Nephron (organoid): ENCODE measurements around the gene CCDC201.
"Not testable (repeated sequence)": the region's sequence is repeated elsewhere in the genome, so short reads cannot be mapped to it uniquely, and the experiment has no call there.

Experiments
- H3K27ac Mint-ChIP-seq, 3 experiments: 2 replicates each; pipeline ENCODE4 v1.8.0; 2020; ENCODE audit warnings: mixed read lengths in 3 of 3, mild to moderate bottlenecking in 2 of 3, moderate library complexity in 1 of 3
- H3K27me3 Mint-ChIP-seq: 2 replicates; pipeline ENCODE4 v1.8.0; 2021; ENCODE audit warnings: low read depth, mild to moderate bottlenecking, moderate library complexity, mixed read lengths
- H3K36me3 Mint-ChIP-seq: 2 replicates; pipeline ENCODE4 v1.8.0; 2020; ENCODE audit warnings: low read depth, mixed read lengths
- H3K4me1 Mint-ChIP-seq: 2 replicates; pipeline ENCODE4 v1.8.0; 2020; ENCODE audit warnings: mixed read lengths
- H3K4me3 Mint-ChIP-seq, 3 experiments: 2 replicates each; pipeline ENCODE4 v1.8.0; 2020; ENCODE audit warnings: mild to moderate bottlenecking in 3 of 3, mixed read lengths in 3 of 3, moderate library complexity in 2 of 3
- H3K9me3 Mint-ChIP-seq: 2 replicates; pipeline ENCODE4 v1.8.0; 2020; ENCODE audit warnings: mixed read lengths
- TF ChIP-seq, protein P1 (sequence below), 3 experiments: fragments of 200-600 bp; sonication (generic); IDR thresholded peaks; one replicate each; pipeline ENCODE4 v1.5.0; 2021; ENCODE audit warnings: antibody characterized with exemption in 3 of 3; ENCODE audit not compliant: unreplicated experiment in 3 of 3

The CCDC201 gene

DNA sequence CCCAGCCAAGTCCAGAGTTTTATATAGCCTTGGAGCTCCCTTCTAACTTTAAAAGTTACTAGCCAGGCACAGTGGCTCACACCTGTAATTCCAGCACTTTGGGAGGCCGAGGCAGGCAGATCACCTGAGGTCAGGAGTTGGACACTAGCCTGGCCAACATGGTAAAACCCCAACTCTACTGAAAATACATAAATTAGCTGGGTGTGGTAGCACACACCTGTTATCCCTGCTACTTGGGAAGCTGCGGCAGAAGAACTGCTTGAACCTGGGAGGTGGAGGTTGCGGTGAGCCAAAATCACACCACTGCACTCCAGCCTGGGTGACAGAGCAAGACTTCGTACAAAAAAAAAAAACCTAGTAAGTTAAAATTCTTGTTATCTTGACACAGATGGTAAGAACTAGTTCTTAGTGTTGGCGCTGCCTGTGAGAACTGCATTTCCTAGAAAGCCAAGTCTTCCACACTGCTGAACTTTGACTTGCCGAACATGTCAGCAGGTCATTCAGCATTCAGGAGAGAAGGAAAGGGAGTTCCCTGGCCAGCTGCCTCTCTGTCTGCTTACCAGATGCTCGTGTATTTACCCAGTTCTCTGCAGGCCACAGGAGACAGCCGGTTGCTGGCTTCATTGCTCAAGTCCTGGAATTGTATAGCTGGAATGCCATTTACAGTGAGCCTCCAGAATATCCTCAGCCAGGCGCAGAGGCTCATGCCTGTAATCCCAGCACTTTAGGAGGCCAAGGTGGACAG lies 40.3 kb downstream of the CCDC201 start:
- H3K9me3 Mint-ChIP-seq, H3K27ac Mint-ChIP-seq, H3K4me3 Mint-ChIP-seq, H3K36me3 Mint-ChIP-seq, H3K27me3 Mint-ChIP-seq, H3K4me1 Mint-ChIP-seq: not testable (repeated sequence)

DNA sequence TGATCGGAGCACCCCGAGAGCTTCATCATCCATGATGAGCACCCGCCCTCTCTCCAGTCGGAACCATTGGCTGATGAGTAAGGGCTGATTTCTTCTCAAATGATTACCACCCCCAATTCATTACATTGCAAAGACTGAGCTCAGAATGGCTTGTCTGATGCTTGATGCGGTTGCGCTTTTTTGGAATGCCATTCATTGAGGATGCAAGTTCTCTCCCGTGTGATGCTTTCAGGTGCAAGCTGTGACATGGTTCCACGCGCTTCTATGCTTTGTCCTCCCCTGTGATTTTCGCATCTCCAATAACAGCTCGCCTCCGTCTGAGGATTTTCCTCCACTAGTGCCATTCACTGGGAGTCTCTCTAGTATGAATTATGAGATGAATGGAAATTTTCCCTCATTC lies 43.0 kb downstream of the CCDC201 start:
- not testable (repeated sequence) for H3K4me3 Mint-ChIP-seq, H3K36me3 Mint-ChIP-seq

DNA sequence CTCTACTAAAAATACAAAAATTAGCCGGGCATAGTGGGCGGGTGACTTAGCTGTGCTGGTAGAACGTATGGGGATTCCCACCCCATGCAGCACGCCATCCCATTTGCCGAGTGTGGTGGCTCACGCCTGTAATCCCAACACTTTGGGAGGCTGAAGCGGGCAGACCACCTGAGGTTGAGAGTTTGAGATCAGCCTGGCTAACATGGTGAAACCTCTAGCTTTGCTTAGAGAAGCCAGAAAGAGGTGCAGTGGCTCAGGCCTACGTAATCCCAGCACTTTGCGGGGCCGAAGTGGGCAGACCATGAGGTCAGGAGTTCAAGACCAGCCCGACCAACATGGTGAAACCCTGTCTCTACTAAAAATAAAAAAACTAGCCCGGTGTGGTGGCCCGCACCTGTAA lies 45.2 kb downstream of the CCDC201 start:
- not testable (repeated sequence) for H3K27ac Mint-ChIP-seq, H3K9me3 Mint-ChIP-seq, H3K27me3 Mint-ChIP-seq, H3K4me3 Mint-ChIP-seq, H3K36me3 Mint-ChIP-seq, H3K4me1 Mint-ChIP-seq

More for the DNA sequence above, 43.0 kb downstream of the CCDC201 start:
- H3K27me3 Mint-ChIP-seq, H3K27ac Mint-ChIP-seq, H3K4me1 Mint-ChIP-seq, H3K9me3 Mint-ChIP-seq: not testable (repeated sequence)

DNA sequence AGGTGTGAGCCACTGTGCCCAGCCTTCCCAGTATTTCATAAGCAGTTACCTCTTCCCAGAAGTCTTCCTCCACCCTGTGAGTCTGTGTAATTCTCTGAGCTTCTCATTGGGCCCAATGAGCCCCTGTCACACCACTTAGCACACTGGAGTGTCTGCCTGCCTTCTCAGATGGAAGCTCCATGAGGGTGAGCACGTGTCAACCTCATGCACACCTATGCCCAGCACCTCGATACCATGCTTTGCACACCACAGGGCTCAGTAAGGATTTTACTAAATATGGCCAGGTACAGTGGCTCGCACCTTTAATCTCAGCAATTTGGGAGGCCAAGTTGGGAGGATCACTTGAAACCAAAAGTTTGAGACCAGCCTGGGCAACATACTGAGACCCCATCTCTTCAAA lies 46.3 kb downstream of the CCDC201 start:
- H3K36me3 Mint-ChIP-seq, H3K27ac Mint-ChIP-seq, H3K4me3 Mint-ChIP-seq, H3K4me1 Mint-ChIP-seq, H3K27me3 Mint-ChIP-seq, H3K9me3 Mint-ChIP-seq: not testable (repeated sequence)

DNA sequence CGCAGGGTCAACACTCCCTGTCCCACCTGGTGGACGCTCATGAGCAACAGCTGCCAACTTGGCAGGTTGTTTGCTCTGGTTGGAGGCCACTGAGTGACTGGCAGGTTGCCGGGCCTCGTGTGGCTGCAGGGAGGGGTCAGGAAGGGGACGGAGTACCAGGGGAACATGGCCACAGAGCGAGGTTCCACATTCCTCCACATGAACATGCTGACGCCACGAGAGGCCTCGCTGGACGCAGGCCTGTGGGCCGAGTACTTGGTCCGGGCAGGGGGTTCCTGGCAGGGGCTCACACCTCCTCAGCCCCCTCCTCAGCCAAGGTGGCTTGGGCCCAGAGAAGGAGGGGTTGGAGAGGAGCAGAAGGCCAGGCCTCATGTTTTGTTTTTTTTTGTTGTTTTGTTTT lies 54.1 kb downstream of the CCDC201 start:
- not testable (repeated sequence) for H3K36me3 Mint-ChIP-seq, H3K4me3 Mint-ChIP-seq, H3K27ac Mint-ChIP-seq, H3K9me3 Mint-ChIP-seq, H3K4me1 Mint-ChIP-seq, H3K27me3 Mint-ChIP-seq

DNA sequence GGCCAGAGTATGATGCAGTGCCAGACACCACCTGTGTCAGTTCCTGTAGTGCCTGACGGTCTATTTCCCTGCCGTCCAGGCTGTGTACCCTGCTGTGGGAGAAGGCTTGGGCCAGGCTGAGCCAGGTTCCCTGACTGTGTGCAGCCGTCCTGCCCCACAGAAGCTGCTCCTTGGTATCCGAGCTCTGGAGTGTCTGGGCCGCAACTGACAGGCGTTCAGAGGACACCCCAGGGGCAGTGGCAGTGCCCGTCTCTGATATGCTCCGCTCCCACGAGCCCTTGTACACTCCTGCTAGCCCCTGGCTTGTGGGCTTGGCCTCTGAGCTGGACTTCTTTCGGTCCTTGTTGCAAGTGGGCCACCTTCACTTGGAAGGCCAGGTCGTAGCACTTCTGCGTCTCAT lies 55.0 kb downstream of the CCDC201 start:
- not testable (repeated sequence) for H3K27ac Mint-ChIP-seq, H3K27me3 Mint-ChIP-seq, H3K4me1 Mint-ChIP-seq, H3K36me3 Mint-ChIP-seq, H3K9me3 Mint-ChIP-seq, H3K4me3 Mint-ChIP-seq

DNA sequence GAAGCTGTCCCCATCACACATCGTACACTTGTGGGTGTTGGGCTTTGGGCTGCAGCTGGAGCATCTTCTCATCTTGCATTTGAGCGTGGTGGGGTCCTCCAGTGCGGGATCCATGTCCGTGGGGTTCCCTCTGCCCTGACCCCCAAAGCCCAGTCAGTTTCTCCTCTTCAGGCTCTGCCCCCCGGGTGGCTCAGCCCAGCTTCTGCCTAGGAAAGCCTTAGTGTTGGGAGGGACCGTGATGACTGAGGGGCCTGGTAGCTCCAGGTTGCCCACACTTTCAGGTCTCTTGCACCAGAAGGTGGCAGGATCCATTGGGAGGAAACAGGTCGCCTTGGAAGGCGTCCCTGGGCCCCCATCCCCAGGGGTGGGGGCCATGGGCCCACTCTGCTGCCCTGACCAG lies 55.9 kb downstream of the CCDC201 start:
- H3K36me3 Mint-ChIP-seq, H3K9me3 Mint-ChIP-seq, H3K4me1 Mint-ChIP-seq, H3K4me3 Mint-ChIP-seq, H3K27ac Mint-ChIP-seq, H3K27me3 Mint-ChIP-seq: not testable (repeated sequence)

DNA sequence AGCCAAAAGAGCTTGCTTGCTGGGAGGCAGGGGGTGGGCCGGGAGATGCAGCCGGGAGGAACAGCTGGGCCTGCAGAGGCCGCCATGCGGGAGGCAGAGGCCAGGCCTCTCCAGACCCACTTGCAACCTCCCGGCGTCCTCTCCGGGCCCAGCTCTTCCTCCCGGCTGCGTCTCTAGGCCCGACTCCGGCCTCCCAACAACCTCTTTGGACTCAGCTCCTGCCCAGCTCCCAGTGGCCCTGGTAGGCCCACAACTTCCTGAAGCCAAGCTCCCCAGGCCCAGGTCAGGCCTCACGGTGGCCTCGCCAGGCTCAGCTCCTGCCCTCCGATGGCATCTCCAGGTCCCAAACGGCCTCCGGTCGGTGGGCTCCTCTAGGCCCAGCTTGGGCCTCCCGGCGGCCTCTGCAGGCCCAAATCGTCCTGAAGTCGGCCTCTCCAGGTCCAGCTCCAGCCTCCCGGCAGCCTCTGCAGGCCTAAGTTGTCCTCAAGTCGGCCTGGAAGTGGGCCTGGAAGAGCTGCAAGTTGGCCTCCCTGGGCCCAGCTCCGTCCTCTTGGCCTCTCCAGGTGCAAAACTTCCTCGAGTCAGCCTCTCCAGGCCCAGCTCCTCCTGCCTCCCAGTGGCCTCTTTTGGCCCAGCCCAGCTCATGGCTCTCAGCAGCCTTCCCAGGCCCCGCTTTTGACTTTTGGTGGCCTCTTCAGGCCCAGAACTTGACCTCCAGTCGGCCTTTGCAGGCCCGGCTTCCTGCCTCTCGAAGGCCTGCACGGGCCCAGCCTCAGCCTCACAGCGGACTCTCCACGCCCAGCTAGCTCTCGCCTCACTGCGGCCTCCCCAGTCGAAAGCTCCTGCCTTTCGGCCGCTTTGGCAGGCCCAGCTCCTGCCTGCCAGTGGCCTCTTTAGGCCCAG lies 58.4 kb downstream of the CCDC201 start:
- not testable (repeated sequence) for H3K4me1 Mint-ChIP-seq, H3K27me3 Mint-ChIP-seq, H3K36me3 Mint-ChIP-seq, H3K4me3 Mint-ChIP-seq, H3K27ac Mint-ChIP-seq, H3K9me3 Mint-ChIP-seq

DNA sequence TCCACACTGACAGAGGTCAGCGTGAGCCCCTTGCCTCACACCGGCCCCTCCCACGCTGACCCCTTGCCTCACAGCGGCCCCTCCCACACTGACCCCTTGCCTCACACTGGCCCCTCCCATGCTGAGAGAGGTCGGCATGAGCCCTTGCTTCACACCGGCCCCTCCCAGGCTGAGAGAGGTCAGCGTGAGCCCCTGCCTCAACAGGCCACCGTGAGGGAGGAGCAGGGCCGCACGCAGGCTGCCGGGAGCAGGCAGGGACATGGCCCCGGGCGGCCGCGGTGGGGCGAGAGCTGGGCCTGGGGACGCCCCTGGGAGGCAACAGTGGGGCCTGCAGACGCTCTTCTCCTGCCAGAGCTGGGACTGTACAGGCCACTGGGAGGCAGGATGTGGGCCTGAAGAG lies 59.1 kb downstream of the CCDC201 start:
- H3K9me3 Mint-ChIP-seq, H3K27me3 Mint-ChIP-seq: not testable (repeated sequence)

DNA sequence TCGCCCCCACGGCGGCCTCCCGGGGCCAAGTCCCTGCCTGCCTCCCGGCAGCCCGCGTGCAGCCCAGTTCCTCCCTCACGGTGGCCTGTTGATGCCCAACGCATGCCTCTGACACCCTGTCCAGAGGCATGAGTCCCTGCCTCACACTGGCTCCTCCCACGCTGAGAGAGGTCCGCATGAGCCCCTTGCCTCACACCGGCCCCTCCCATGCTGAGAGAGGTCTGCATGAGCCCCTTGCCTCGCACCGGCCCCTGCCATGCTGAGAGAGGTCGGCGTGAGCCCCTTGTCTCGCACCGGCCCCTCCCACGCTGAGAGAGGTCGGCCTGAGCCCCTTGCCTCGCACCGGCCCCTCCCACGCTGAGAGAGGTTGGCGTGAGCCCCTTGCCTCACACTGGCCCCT lies 59.9 kb downstream of the CCDC201 start:
- no peaks in the 10 kb centered on the region for H3K27me3 Mint-ChIP-seq
- H3K27ac Mint-ChIP-seq = no peak overlapping the region
- no peaks in the 10 kb centered on the region for H3K4me1 Mint-ChIP-seq
- TF ChIP-seq, protein P1, sequence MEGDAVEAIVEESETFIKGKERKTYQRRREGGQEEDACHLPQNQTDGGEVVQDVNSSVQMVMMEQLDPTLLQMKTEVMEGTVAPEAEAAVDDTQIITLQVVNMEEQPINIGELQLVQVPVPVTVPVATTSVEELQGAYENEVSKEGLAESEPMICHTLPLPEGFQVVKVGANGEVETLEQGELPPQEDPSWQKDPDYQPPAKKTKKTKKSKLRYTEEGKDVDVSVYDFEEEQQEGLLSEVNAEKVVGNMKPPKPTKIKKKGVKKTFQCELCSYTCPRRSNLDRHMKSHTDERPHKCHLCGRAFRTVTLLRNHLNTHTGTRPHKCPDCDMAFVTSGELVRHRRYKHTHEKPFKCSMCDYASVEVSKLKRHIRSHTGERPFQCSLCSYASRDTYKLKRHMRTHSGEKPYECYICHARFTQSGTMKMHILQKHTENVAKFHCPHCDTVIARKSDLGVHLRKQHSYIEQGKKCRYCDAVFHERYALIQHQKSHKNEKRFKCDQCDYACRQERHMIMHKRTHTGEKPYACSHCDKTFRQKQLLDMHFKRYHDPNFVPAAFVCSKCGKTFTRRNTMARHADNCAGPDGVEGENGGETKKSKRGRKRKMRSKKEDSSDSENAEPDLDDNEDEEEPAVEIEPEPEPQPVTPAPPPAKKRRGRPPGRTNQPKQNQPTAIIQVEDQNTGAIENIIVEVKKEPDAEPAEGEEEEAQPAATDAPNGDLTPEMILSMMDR (IDR thresholded peaks at IDR 0.05; ENCODE audit: unreplicated experiment in 3 of 3) = no peak
- peaks cover 7% of the 10 kb centered on the region for H3K36me3 Mint-ChIP-seq
- no peaks in the 10 kb centered on the region for H3K9me3 Mint-ChIP-seq
- H3K4me3 Mint-ChIP-seq = no peak overlapping the region

More for the DNA sequence above, 59.1 kb downstream of the CCDC201 start:
- not testable (repeated sequence) for H3K27ac Mint-ChIP-seq, H3K4me3 Mint-ChIP-seq, H3K4me1 Mint-ChIP-seq, H3K36me3 Mint-ChIP-seq

DNA sequence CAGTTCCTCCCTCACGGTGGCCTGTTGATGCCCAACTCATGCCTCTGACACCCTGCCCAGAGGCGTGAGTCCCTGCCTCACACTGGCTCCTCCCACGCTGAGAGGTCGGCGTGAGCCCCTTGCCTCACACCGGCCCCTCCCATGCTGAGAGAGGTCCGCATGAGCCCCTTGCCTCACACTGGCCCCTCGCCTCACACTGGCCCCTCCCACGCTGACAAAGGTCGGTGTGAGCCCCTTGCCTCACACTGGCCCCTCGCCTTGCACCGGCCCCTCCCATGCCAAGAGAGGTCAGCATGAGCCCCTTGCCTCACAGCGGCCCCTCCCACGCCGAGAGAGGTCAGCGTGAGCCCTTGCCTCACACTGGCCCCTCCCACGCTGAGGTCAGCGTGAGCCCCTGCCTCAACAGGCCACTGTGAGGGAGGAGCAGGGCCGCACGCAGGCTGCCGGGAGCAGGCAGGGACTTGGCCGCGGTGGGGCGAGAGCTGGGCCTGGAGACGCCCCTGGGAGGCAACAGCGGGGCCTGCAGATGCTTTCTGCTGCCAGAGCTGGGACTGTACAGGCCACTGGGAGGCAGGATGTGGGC lies 61.1 kb downstream of the CCDC201 start:
- H3K36me3 Mint-ChIP-seq, H3K4me1 Mint-ChIP-seq, H3K9me3 Mint-ChIP-seq, H3K4me3 Mint-ChIP-seq, H3K27ac Mint-ChIP-seq, H3K27me3 Mint-ChIP-seq: not testable (repeated sequence)

DNA sequence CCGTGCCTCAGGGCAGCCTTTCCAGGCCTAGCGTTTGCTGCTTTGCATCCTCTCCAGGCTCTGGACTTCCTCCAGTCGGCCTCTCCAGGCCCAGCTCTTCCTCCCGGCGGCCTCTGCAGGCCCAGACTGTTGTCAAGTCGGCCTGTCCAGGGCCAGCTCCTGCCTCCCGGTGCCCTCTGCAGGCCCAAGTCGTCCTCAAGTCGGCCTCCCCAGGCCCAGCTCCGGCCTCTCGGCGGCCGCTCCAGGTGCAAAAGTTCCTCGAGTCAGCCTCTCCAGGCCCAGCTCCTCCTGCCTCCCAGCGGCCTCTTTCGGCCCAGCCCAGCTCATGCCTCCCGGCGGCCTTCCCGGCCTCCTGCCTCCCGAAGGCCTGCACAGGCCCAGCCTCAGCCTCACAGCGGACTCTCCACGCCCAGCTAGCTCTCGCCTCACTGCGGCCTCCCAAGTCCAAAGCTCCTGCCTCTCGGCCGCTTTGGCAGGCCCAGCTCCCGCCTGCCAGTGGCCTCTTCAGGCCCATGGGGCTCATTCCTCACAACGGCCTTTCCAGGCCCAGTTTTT lies 62.4 kb downstream of the CCDC201 start:
- H3K4me1 Mint-ChIP-seq, H3K36me3 Mint-ChIP-seq, H3K9me3 Mint-ChIP-seq, H3K27me3 Mint-ChIP-seq, H3K4me3 Mint-ChIP-seq, H3K27ac Mint-ChIP-seq: not testable (repeated sequence)
